PFSK-1 (cell line): ENCODE results near the gene KRTAP5-8.

ENCODE experiments used
- FOXP2 ChIP-seq: optimal IDR thresholded peaks from 2 replicates; pipeline ENCODE3; 2011; ENCODE audit warnings: borderline replicate concordance, control low read depth, inconsistent platforms; ENCODE audit not compliant: insufficient read depth; ENCODE audit errors: extremely low read length, extremely low read depth
- POLR2AphosphoS5 ChIP-seq: IDR thresholded peaks from 2 replicates; pipeline ENCODE4 v1.6.1; 2012; ENCODE audit warnings: low read depth, mild to moderate bottlenecking, control low read depth, low read length, moderate library complexity
- SIN3A ChIP-seq: IDR thresholded peaks from 2 replicates; pipeline ENCODE4 v1.6.1; 2012; ENCODE audit warnings: mild to moderate bottlenecking, low read length, moderate library complexity, borderline replicate concordance; ENCODE audit not compliant: insufficient read depth
- TAF1 ChIP-seq: IDR thresholded peaks from 2 replicates; pipeline ENCODE4 v1.6.1; 2012; ENCODE audit warnings: low read length, control low read depth, borderline replicate concordance; ENCODE audit not compliant: insufficient read depth
- TF ChIP-seq, protein P1 (sequence below), 2 experiments: IDR thresholded peaks; 2 replicates each; pipeline versions ENCODE4 v1.6.1 to v1.8.0; 2011 to 2012; ENCODE audit warnings: low read depth in 2 of 2, low read length in 2 of 2, control low read depth in 1 of 2, inconsistent platforms in 1 of 2, mild to moderate bottlenecking in 1 of 2, moderate library complexity in 1 of 2; ENCODE audit not compliant: insufficient read depth in 1 of 2

Gene KRTAP5-8

DNA sequence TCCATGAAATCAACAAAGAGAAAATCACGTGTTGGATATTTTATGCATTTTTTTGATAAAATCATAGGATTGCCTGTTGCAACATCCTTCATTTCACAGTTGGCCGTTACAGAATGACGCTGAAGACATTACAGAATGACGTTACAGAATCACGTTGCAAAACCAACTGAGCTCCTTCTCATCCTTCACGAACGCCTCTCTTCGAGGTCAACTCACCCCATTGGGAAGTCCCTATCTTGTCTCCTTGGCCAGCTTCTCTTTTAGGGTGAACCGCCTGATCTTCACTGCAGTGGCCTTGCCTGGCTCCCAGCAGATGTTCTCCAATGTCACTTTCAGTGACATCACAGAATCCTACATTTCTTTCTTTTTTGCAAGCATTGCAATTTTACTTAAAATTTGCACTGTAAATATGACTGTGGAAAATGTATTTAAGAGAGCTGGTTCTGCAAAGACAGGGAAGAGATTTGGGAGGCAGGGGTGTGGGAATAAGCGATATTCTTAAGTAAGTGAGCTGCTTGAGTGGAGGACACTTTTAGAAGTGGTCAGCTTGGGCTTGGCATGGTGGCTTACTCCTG, 5.7 kb upstream of the KRTAP5-8 start:
- TF ChIP-seq, protein P1, sequence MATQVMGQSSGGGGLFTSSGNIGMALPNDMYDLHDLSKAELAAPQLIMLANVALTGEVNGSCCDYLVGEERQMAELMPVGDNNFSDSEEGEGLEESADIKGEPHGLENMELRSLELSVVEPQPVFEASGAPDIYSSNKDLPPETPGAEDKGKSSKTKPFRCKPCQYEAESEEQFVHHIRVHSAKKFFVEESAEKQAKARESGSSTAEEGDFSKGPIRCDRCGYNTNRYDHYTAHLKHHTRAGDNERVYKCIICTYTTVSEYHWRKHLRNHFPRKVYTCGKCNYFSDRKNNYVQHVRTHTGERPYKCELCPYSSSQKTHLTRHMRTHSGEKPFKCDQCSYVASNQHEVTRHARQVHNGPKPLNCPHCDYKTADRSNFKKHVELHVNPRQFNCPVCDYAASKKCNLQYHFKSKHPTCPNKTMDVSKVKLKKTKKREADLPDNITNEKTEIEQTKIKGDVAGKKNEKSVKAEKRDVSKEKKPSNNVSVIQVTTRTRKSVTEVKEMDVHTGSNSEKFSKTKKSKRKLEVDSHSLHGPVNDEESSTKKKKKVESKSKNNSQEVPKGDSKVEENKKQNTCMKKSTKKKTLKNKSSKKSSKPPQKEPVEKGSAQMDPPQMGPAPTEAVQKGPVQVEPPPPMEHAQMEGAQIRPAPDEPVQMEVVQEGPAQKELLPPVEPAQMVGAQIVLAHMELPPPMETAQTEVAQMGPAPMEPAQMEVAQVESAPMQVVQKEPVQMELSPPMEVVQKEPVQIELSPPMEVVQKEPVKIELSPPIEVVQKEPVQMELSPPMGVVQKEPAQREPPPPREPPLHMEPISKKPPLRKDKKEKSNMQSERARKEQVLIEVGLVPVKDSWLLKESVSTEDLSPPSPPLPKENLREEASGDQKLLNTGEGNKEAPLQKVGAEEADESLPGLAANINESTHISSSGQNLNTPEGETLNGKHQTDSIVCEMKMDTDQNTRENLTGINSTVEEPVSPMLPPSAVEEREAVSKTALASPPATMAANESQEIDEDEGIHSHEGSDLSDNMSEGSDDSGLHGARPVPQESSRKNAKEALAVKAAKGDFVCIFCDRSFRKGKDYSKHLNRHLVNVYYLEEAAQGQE (IDR thresholded peaks at IDR 0.05; ENCODE audit: insufficient read depth in 1 of 2, low read depth in 2 of 2, low read length in 2 of 2), result no peak
- TF ChIP-seq TAF1, result no peak
- TF ChIP-seq POLR2AphosphoS5, result no peak
- no peak for TF ChIP-seq SIN3A

DNA sequence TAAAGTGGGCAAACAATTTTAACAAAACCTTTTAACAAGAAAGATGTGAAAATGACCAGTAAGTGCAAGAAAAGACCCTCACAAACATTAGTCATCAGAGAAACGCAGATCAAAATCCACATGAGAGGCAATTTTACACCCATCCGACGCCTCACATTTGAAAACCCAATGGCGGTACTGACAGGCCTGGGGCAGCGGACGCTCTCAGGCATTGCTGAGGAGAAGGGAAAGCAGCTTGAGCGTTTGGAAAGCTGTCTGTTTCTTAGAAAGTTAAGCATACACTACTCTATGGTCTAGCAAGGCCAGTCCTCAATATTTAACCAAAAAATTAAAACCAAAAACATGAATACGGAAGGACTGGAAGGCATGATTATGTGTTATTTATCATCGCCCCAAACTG, 2.0 kb upstream of the KRTAP5-8 start:
- TF ChIP-seq POLR2AphosphoS5, result no peak
- no peak for TF ChIP-seq TAF1
- TF ChIP-seq, protein P1 (IDR thresholded peaks at IDR 0.05; ENCODE audit: insufficient read depth in 1 of 2, low read depth in 2 of 2, low read length in 2 of 2), result no peak

DNA sequence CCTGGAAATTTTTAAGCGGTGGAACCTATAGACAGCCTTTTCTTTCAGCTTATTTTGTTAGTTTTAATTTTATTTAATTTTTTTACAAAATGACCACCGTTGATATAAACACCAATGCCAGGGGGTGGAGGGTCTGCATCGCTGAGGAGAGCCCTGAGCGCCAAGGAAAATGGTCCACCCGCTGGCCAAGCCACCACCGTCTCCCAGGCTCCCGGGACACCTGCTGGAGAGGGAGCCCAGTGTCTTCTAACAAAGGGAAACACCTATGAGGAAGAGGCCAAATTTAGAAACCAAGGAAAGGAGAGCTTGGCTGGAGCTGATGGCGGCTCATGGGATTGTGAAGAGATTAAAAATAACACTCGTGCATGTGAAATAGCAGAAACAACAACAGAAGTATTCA, 288 bp upstream of the KRTAP5-8 start:
- TF ChIP-seq FOXP2 (no peak), TAF1 (no peak), POLR2AphosphoS5 (no peak), SIN3A (no peak)
- TF ChIP-seq, protein P1 (IDR thresholded peaks at IDR 0.05; ENCODE audit: insufficient read depth in 1 of 2, low read depth in 2 of 2, low read length in 2 of 2), result no peak

DNA sequence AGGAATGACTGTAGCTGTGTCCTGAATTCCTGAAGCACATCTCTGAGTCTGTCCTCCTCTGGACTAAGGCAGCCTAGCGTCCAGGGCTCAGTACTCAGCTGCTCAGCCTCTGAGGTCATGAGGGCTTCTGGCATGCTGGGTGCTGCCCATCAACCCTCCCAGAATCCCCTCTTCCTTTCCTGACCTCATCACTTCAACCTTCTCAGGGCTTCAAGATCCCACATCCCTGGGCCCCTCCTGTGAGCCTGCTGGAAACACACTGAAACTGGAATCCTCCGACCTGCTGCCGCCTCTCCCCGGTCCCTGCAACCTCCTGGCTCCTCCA, 803 bp downstream of the KRTAP5-8 start:
- TF ChIP-seq TAF1 (no peak), FOXP2 (no peak), POLR2AphosphoS5 (no peak), SIN3A (no peak)
- TF ChIP-seq, protein P1 (IDR thresholded peaks at IDR 0.05; ENCODE audit: insufficient read depth in 1 of 2, low read depth in 2 of 2, low read length in 2 of 2), result no peak

DNA sequence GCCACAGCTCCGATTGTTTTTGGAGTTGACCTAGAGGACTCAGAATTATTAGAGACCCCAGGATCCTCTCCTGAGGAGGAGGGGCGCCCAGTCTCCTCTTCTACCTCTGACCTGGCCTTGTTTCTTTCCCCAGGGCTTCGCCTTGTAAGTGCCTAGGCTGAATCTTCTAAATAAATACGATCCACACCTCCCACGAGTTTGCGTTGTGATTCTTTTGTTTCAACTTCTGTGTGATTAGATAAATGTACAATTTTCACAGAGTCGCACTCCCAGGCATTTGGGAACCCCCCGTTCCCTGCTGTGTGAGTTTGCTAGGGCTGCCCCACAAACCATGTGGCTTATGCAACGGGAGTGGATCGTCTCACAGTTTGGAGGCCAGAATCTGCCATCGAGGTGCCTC, 1.2 kb downstream of the KRTAP5-8 start:
- TF ChIP-seq, protein P1 (IDR thresholded peaks at IDR 0.05; ENCODE audit: insufficient read depth in 1 of 2, low read depth in 2 of 2, low read length in 2 of 2), result no peak
- TF ChIP-seq TAF1 (no peak), POLR2AphosphoS5 (no peak)
